Gastrocnemius medialis (tissue), 4 donors: ENCODE data around the gene GPR142. TPM values are rescaled to one million over a fixed set of nuclear protein-coding genes. Genes with fewer than 3 reads are reported as not detected.

Experiments
- ATAC-seq, 2 donors: fragments of 150-250 bp; one replicate each; pipeline ENCODE4 v1.9.1; 2016
- DNase-seq, 2 donors: peaks; one replicate each; pipeline ENCODE4 v3.0.0-alpha.2; 2019
- H3K27ac ChIP-seq, 4 donors: fragments of 200-600 bp; sonication (generic); 1 replicate in 1 of 4; 2 replicates in 3 of 4; pipeline ENCODE4 v1.5.1; 2016 to 2018; ENCODE audit warnings: mild to moderate bottlenecking in 2 of 4, moderate library complexity in 1 of 4
- H3K27me3 ChIP-seq, 3 donors: fragments of 200-600 bp; sonication (generic) in 2 of 3; 1 replicate in 1 of 3; 2 replicates in 2 of 3; pipeline versions ENCODE4 v1.5.1 to v1.6.0; 2016 to 2019; ENCODE audit warnings: mild to moderate bottlenecking in 1 of 3, moderate library complexity in 1 of 3
- H3K36me3 ChIP-seq, 2 donors: fragments of 200-600 bp; sonication (generic) in 1 of 2; one replicate each; pipeline ENCODE4 v1.5.1; 2017 to 2018
- H3K4me1 ChIP-seq, 2 donors: fragments of 200-600 bp; sonication (generic) in 1 of 2; one replicate each; pipeline ENCODE4 v1.5.1; 2016 to 2017; ENCODE audit warnings: mild to moderate bottlenecking in 2 of 2
- H3K4me3 ChIP-seq, 4 donors: fragments of 200-600 bp; sonication (generic) in 3 of 4; 1 replicate in 1 of 4; 2 replicates in 3 of 4; pipeline ENCODE4 v1.5.1; 2016 to 2019; ENCODE audit warnings: mild to moderate bottlenecking in 2 of 4
- H3K9me3 ChIP-seq, 3 donors: fragments of 200-600 bp; sonication (generic) in 2 of 3; 1 replicate in 1 of 3; 2 replicates in 2 of 3; pipeline ENCODE4 v1.5.1; 2016 to 2019
- POLR2A ChIP-seq, 2 donors: fragments of 450-650 bp; IDR thresholded peaks; one replicate each; pipeline ENCODE4 v1.6.1; 2017; ENCODE audit warnings: antibody characterized with exemption in 2 of 2, mild to moderate bottlenecking in 2 of 2, moderate library complexity in 2 of 2
- in situ Hi-C, 4 donors: fragments of 200-750 bp; cut with MboI; loops; one replicate each; pipeline versions ENCODE4 v1.15.0 to v1.8.0; 2017; ENCODE audit warnings: low sequenced_read_pairs in 4 of 4
- intact Hi-C: fragments of 100-400 bp; cut with DNase I; formaldehyde crosslinking; loops from one replicate; pipeline ENCODE4 v1.15.1; 2023; ENCODE audit warnings: low total_unique reads
- total RNA-seq, 4 donors: library from RNA; depleted of rRNA; stranded (reverse); fragments of >200 nt; gene quantifications; one replicate each; pipeline versions ENCODE4 v1.1.0 to v1.2.3, GENCODE V29; 2016
- TF ChIP-seq, protein P1 (sequence below), 5 experiments: fragments of 450-650 bp in 3 of 5; fragments of 200-600 bp in 2 of 5; sonication (generic) in 2 of 5; IDR thresholded peaks in 4 of 5; conservative IDR thresholded peaks in 1 of 5; 1 replicate in 4 of 5; 2 replicates in 1 of 5; pipeline ENCODE4 v1.5.1; 2016 to 2019; ENCODE audit warnings: antibody characterized with exemption in 5 of 5, mild to moderate bottlenecking in 3 of 5, moderate library complexity in 3 of 5

GPR142 gene
- total RNA-seq, 4 donors from 2014 or later, result not detected

DNA sequence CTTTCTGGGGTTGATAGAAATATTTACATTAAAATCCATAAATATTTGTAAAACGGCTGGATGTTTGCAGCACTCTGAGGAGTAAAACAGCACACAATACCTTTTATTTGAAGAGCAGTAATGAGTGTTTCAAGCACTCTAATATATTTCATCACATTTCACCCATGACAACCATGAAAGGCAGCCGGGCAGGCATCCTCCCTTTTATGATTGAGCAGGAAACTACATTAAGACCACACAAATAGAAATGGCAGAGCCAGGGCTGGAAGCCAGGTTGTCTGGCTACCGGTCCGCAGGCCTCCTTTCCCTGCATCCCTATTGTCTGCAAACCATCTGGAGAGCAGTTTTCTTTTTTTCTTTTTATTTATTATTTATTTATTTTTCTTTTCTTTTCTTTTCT lies 41.5 kb downstream of the GPR142 start:
- H3K9me3 ChIP-seq, result no peaks in the 10 kb centered on the region
- no peaks in the 10 kb centered on the region for H3K36me3 ChIP-seq
- no peak overlapping the region for H3K4me3 ChIP-seq
- intact Hi-C loops, result no loop called here
- no peak for ATAC-seq
- H3K4me1 ChIP-seq, result peaks cover 5 to 9% of the 10 kb centered on the region in 2 donors
- in situ Hi-C loops, result no loop called here
- H3K27ac ChIP-seq, result peak overlapping the region in 1 of 4 donors; percentile 19
- DNase-seq, result no peak
- TF ChIP-seq, protein P1, sequence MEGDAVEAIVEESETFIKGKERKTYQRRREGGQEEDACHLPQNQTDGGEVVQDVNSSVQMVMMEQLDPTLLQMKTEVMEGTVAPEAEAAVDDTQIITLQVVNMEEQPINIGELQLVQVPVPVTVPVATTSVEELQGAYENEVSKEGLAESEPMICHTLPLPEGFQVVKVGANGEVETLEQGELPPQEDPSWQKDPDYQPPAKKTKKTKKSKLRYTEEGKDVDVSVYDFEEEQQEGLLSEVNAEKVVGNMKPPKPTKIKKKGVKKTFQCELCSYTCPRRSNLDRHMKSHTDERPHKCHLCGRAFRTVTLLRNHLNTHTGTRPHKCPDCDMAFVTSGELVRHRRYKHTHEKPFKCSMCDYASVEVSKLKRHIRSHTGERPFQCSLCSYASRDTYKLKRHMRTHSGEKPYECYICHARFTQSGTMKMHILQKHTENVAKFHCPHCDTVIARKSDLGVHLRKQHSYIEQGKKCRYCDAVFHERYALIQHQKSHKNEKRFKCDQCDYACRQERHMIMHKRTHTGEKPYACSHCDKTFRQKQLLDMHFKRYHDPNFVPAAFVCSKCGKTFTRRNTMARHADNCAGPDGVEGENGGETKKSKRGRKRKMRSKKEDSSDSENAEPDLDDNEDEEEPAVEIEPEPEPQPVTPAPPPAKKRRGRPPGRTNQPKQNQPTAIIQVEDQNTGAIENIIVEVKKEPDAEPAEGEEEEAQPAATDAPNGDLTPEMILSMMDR (IDR thresholded peaks at IDR 0.05 in 4 of 5, conservative IDR thresholded peaks at IDR 0.05 in 1 of 5), result no peak
- TF ChIP-seq POLR2A (IDR thresholded peaks at IDR 0.05), result no peak
- H3K27me3 ChIP-seq, result no peaks in the 10 kb centered on the region

- Histone ChIP-seq H3K27ac (no peak overlapping the region), H3K9me3 (no peaks in the 10 kb centered on the region), H3K36me3 (no peaks in the 10 kb centered on the region), H3K27me3 (no peaks in the 10 kb centered on the region), H3K4me3 (no peak overlapping the region), H3K4me1 (peaks cover 3 to 7% of the 10 kb centered on the region in 2 donors)
- no peak for TF ChIP-seq POLR2A (IDR thresholded peaks at IDR 0.05)
- TF ChIP-seq, protein P1 (IDR thresholded peaks at IDR 0.05 in 4 of 5, conservative IDR thresholded peaks at IDR 0.05 in 1 of 5), result no peak
- ATAC-seq, result no peak
- in situ Hi-C loops (no loop called here), intact Hi-C loops (no loop called here)
- no peak for DNase-seq
These were observed 42.7 kb downstream of the GPR142 start for GRCh38 chr17:74410001-74410443.

GRCh38 chr17:74412581-74412980 lies 45.3 kb downstream of the GPR142 start:
- Histone ChIP-seq H3K27me3 (no peaks in the 10 kb centered on the region), H3K36me3 (no peaks in the 10 kb centered on the region), H3K4me3 (no peak overlapping the region), H3K27ac (no peak overlapping the region), H3K9me3 (no peaks in the 10 kb centered on the region), H3K4me1 (peaks cover 4 to 6% of the 10 kb centered on the region in 2 donors)
- in situ Hi-C loops, result no loop called here
- ATAC-seq, result no peak
- no peak for TF ChIP-seq POLR2A (IDR thresholded peaks at IDR 0.05)
- TF ChIP-seq, protein P1 (IDR thresholded peaks at IDR 0.05 in 4 of 5, conservative IDR thresholded peaks at IDR 0.05 in 1 of 5), result no peak
- DNase-seq, result no peak
- intact Hi-C loops, result no loop called here

GRCh38 chr17:74413491-74413890 lies 46.2 kb downstream of the GPR142 start:
- intact Hi-C loops (no loop called here), in situ Hi-C loops (no loop called here)
- DNase-seq (no peak), ATAC-seq (no peak)
- Histone ChIP-seq H3K27ac (no peak overlapping the region), H3K27me3 (no peaks in the 10 kb centered on the region), H3K36me3 (no peaks in the 10 kb centered on the region), H3K4me3 (no peak overlapping the region), H3K4me1 (peaks cover 8 to 12% of the 10 kb centered on the region in 2 donors), H3K9me3 (no peaks in the 10 kb centered on the region)
- TF ChIP-seq, protein P1 (IDR thresholded peaks at IDR 0.05 in 4 of 5, conservative IDR thresholded peaks at IDR 0.05 in 1 of 5), result no peak

DNA sequence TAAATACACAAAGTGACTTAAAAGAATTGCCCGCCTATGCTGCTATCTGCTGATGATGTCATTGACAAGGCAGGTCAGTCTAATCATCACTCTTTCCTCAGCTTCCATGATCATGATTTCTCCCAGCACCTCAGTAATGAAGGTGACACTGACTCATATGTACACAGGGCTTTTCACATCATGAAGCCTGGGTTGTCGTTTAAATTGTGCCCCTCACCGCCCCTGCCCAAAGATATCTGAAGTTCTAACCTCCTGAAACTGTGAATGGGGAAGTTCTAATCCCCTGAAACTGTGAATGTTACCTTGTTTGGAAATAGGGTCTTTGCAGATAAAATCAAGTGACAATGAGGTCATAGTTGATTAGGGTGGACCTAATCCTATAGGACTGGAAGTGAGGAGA lies 47.2 kb downstream of the GPR142 start:
- Histone ChIP-seq H3K27ac (no peak overlapping the region), H3K36me3 (no peaks in the 10 kb centered on the region), H3K27me3 (no peaks in the 10 kb centered on the region), H3K9me3 (no peaks in the 10 kb centered on the region), H3K4me3 (no peak overlapping the region), H3K4me1 (peaks cover 7 to 15% of the 10 kb centered on the region in 2 donors)
- in situ Hi-C loops (no loop called here), intact Hi-C loops (no loop called here)
- DNase-seq (no peak), ATAC-seq (no peak)
- no peak for TF ChIP-seq POLR2A (IDR thresholded peaks at IDR 0.05)
- TF ChIP-seq, protein P1 (IDR thresholded peaks at IDR 0.05 in 4 of 5, conservative IDR thresholded peaks at IDR 0.05 in 1 of 5), result no peak
